ENCODE results near the gene TSPAN4.

DNA sequence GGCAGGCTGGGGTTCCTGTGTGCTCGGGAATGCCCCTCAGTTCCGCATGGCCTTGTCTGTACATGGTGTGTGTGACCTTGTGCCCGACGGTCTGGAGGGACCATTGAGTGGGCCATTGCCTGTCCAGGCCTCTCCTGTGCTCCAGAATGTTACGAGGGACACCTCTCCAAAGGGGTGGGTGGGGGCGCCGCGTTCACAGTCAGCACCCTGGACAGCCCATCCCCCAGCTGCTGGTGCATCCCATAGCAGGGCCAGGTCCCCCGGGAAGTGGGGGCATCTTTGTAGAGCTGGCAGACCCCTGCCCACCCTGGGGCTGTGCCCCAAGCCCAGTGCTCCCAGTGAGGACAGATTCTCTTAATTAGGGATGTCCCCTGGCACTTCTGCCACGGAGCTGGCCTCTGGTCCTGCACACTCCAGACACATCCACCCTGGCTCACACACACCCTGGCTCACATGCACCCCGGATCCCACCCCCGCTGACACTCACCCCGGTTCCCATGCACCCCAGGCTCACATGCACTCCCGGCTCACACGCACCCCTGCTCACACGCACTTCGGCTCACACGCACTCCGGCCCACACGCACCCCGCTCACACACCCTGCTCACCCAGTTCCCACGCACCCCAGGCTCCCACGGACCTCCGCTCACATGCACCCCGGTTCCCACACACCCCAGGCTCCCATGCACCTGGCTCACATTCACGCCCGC, 15.6 kb downstream of the TSPAN4 start:
- TF ChIP-seq, protein P1, sequence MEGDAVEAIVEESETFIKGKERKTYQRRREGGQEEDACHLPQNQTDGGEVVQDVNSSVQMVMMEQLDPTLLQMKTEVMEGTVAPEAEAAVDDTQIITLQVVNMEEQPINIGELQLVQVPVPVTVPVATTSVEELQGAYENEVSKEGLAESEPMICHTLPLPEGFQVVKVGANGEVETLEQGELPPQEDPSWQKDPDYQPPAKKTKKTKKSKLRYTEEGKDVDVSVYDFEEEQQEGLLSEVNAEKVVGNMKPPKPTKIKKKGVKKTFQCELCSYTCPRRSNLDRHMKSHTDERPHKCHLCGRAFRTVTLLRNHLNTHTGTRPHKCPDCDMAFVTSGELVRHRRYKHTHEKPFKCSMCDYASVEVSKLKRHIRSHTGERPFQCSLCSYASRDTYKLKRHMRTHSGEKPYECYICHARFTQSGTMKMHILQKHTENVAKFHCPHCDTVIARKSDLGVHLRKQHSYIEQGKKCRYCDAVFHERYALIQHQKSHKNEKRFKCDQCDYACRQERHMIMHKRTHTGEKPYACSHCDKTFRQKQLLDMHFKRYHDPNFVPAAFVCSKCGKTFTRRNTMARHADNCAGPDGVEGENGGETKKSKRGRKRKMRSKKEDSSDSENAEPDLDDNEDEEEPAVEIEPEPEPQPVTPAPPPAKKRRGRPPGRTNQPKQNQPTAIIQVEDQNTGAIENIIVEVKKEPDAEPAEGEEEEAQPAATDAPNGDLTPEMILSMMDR (conservative IDR thresholded peaks at IDR 0.05 in 1 of 2, IDR thresholded peaks at IDR 0.05 in 1 of 2; ENCODE audit: extremely low read depth in 1 of 2, insufficient read depth in 1 of 2, low read depth in 1 of 2, low read length in 2 of 2): no peak
- TF ChIP-seq EZH2 (IDR thresholded peaks at IDR 0.05; ENCODE audit: borderline replicate concordance, low read length): no peak
